ENCODE measurements around the gene CD226. TPM values are rescaled to one million over a fixed set of nuclear protein-coding genes. Genes with fewer than 3 reads are reported as not detected.

CD226 gene
- total RNA-seq, 1 experiment from 2014 or later, result 1.2 TPM

DNA sequence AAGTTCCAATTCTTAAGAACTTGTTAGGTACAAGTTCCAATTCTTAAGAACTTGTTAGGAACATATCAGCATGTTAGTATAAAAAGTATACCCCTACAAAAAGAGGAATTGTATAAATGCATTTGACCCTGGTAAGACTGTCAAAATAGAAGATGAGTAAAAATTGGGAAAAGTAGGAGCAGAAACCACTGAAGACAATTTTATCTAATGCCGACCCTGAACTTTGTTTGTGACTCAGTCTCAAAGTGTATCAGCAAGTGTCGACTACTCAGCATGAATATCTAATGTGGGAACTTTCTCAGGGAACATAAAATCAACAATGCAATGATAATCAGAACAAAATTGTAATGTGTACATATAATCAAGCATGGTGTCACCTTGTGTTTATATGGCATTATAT, 583 bp upstream of the CD226 start:
- no peak overlapping the region for H2AFZ ChIP-seq (ENCODE audit: low read depth, low read length, poor library complexity, severe bottlenecking)
- ChIA-PET RAD21 (ENCODE audit: low non-redundant PET in 1 of 2, low total read pairs in 2 of 2, uncharacterized antibody in 2 of 2, unreplicated experiment in 2 of 2) (no interaction called here), CTCF (no interaction called here), POLR2A (no interaction called here)
- H3K4me1 ChIP-seq (ENCODE audit: control insufficient read depth in 1 of 2, insufficient read depth in 2 of 2, low read length in 2 of 2), result no peaks in the 10 kb centered on the region
- H4K20me1 ChIP-seq (ENCODE audit: insufficient read depth), result no peaks in the 10 kb centered on the region
- H3K9me3 ChIP-seq (ENCODE audit: control insufficient read depth in 1 of 2, insufficient read depth in 1 of 2, low read depth in 1 of 2, low read length in 2 of 2), result no peaks in the 10 kb centered on the region
- intact Hi-C loops (cut with micrococcal nuclease), result no loop called here
- no peak overlapping the region for H3K4me2 ChIP-seq (ENCODE audit: low read length)
- DNase-seq (ENCODE audit: low read depth, low spot score) (no peak), ATAC-seq (no peak)
- H3K9me2 ChIP-seq (ENCODE audit: insufficient read depth), result no peaks in the 10 kb centered on the region
- no peaks in the 10 kb centered on the region for H3K79me2 ChIP-seq (ENCODE audit: insufficient read depth, low read length)
- no peak overlapping the region for H3K27ac ChIP-seq (ENCODE audit: low read depth, low read length)
- H3K27me3 ChIP-seq (ENCODE audit: insufficient read depth, low read length), result no peaks in the 10 kb centered on the region
- no peaks in the 10 kb centered on the region for H3K36me3 ChIP-seq (ENCODE audit: control insufficient read depth in 1 of 2, insufficient read depth in 2 of 2, low read length in 2 of 2)
- H3K4me3 ChIP-seq (replicated peaks in 1 of 2; ENCODE audit: low read depth in 1 of 2, low read length in 2 of 2), result no peak overlapping the region
- TF ChIP-seq, protein P1, sequence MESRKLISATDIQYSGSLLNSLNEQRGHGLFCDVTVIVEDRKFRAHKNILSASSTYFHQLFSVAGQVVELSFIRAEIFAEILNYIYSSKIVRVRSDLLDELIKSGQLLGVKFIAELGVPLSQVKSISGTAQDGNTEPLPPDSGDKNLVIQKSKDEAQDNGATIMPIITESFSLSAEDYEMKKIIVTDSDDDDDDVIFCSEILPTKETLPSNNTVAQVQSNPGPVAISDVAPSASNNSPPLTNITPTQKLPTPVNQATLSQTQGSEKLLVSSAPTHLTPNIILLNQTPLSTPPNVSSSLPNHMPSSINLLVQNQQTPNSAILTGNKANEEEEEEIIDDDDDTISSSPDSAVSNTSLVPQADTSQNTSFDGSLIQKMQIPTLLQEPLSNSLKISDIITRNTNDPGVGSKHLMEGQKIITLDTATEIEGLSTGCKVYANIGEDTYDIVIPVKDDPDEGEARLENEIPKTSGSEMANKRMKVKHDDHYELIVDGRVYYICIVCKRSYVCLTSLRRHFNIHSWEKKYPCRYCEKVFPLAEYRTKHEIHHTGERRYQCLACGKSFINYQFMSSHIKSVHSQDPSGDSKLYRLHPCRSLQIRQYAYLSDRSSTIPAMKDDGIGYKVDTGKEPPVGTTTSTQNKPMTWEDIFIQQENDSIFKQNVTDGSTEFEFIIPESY (IDR thresholded peaks at IDR 0.05; ENCODE audit: extremely low read depth, insufficient replicate concordance, low read length), result no peak
- TF ChIP-seq, protein P2, sequence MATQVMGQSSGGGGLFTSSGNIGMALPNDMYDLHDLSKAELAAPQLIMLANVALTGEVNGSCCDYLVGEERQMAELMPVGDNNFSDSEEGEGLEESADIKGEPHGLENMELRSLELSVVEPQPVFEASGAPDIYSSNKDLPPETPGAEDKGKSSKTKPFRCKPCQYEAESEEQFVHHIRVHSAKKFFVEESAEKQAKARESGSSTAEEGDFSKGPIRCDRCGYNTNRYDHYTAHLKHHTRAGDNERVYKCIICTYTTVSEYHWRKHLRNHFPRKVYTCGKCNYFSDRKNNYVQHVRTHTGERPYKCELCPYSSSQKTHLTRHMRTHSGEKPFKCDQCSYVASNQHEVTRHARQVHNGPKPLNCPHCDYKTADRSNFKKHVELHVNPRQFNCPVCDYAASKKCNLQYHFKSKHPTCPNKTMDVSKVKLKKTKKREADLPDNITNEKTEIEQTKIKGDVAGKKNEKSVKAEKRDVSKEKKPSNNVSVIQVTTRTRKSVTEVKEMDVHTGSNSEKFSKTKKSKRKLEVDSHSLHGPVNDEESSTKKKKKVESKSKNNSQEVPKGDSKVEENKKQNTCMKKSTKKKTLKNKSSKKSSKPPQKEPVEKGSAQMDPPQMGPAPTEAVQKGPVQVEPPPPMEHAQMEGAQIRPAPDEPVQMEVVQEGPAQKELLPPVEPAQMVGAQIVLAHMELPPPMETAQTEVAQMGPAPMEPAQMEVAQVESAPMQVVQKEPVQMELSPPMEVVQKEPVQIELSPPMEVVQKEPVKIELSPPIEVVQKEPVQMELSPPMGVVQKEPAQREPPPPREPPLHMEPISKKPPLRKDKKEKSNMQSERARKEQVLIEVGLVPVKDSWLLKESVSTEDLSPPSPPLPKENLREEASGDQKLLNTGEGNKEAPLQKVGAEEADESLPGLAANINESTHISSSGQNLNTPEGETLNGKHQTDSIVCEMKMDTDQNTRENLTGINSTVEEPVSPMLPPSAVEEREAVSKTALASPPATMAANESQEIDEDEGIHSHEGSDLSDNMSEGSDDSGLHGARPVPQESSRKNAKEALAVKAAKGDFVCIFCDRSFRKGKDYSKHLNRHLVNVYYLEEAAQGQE (IDR thresholded peaks at IDR 0.05; ENCODE audit: low read depth), result no peak
- TF ChIP-seq SIN3A (IDR thresholded peaks at IDR 0.05; ENCODE audit: low read depth), result no peak
- TF ChIP-seq FOSL1 (IDR thresholded peaks at IDR 0.05; ENCODE audit: low read depth), result no peak
- TF ChIP-seq ZNF274 (IDR thresholded peaks at IDR 0.05; ENCODE audit: low read depth, low read length), result no peak
- TF ChIP-seq YY1 (IDR thresholded peaks at IDR 0.05; ENCODE audit: extremely low read depth, insufficient replicate concordance, low read depth, low read length), result no peak
- TF ChIP-seq JUND (IDR thresholded peaks at IDR 0.05), result no peak
- no peak for TF ChIP-seq TCF7L2 (IDR thresholded peaks at IDR 0.05; ENCODE audit: borderline replicate concordance, extremely low read depth, insufficient read depth, insufficient read length)
- no peak for TF ChIP-seq CEBPB (IDR thresholded peaks at IDR 0.05; ENCODE audit: low read depth)
- TF ChIP-seq SP1 (IDR thresholded peaks at IDR 0.05; ENCODE audit: low read depth), result no peak
- no peak for TF ChIP-seq ELF1 (IDR thresholded peaks at IDR 0.05; ENCODE audit: borderline replicate concordance, low read depth)
- TF ChIP-seq EZH2phosphoT487 (IDR thresholded peaks at IDR 0.05; ENCODE audit: borderline replicate concordance), result no peak
- no peak for TF ChIP-seq EGR1 (IDR thresholded peaks at IDR 0.05; ENCODE audit: low read depth)
- TF ChIP-seq, protein P3, sequence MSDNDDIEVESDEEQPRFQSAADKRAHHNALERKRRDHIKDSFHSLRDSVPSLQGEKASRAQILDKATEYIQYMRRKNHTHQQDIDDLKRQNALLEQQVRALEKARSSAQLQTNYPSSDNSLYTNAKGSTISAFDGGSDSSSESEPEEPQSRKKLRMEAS (IDR thresholded peaks at IDR 0.05), result no peak
- no peak for TF ChIP-seq RAD21 (IDR thresholded peaks at IDR 0.05; ENCODE audit: low read depth)
- TF ChIP-seq POLR2A (IDR thresholded peaks at IDR 0.05; ENCODE audit: borderline replicate concordance, extremely low read depth, insufficient read depth, insufficient read length), result no peak
- no peak for TF ChIP-seq SRF (IDR thresholded peaks at IDR 0.05; ENCODE audit: low read depth)
- TF ChIP-seq, protein P4, sequence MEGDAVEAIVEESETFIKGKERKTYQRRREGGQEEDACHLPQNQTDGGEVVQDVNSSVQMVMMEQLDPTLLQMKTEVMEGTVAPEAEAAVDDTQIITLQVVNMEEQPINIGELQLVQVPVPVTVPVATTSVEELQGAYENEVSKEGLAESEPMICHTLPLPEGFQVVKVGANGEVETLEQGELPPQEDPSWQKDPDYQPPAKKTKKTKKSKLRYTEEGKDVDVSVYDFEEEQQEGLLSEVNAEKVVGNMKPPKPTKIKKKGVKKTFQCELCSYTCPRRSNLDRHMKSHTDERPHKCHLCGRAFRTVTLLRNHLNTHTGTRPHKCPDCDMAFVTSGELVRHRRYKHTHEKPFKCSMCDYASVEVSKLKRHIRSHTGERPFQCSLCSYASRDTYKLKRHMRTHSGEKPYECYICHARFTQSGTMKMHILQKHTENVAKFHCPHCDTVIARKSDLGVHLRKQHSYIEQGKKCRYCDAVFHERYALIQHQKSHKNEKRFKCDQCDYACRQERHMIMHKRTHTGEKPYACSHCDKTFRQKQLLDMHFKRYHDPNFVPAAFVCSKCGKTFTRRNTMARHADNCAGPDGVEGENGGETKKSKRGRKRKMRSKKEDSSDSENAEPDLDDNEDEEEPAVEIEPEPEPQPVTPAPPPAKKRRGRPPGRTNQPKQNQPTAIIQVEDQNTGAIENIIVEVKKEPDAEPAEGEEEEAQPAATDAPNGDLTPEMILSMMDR (IDR thresholded peaks at IDR 0.05 in 2 of 3, conservative IDR thresholded peaks at IDR 0.05 in 1 of 3; ENCODE audit: borderline replicate concordance in 1 of 3, insufficient read depth in 1 of 3, low read depth in 2 of 3, low read length in 2 of 3), result no peak
- no TSS peak for BruUV-seq (replicated peaks)
- no peak overlapping the region for H3K9ac ChIP-seq (ENCODE audit: low read length)

Measured in HCT116 (cell line).